ENCODE data around the gene MNAT1.

- TF ChIP-seq CTCF (IDR thresholded peaks at IDR 0.05; ENCODE audit: borderline replicate concordance, extremely low read depth, low read length, poor library complexity, severe bottlenecking) (no peak), EZH2 (IDR thresholded peaks at IDR 0.05; ENCODE audit: borderline replicate concordance, low read depth, low read length, severe bottlenecking) (no peak)
Observed at GRCh38 chr14:60773558-60773957, 39.0 kb downstream of the MNAT1 start.
